HL-60 (cell line): ENCODE data around the gene CD276.

Experiments used
- DNase-seq, 2 experiments: peaks; one replicate each; pipeline ENCODE4 v3.0.0-alpha.2; 2010 to 2020; ENCODE audit warnings: low read depth in 1 of 2, low spot score in 1 of 2
- H3K27ac ChIP-seq: fragments of 250-450 bp; sonication (Bioruptor Pico); replicated peaks from 2 replicates; pipeline ENCODE4 v1.5.1; 2020; ENCODE audit warnings: mild to moderate bottlenecking, moderate library complexity
- H3K27me3 ChIP-seq: fragments of 250-450 bp; sonication (Bioruptor Pico); 2 replicates; pipeline ENCODE4 v1.5.1; 2021; ENCODE audit warnings: mild to moderate bottlenecking, moderate library complexity; ENCODE audit not compliant: insufficient read depth, poor library complexity, severe bottlenecking
- H3K4me3 ChIP-seq: replicated peaks from 2 replicates; pipeline ENCODE4 v1.5.1; 2011; ENCODE audit warnings: mild to moderate bottlenecking, control low read depth, low read length; ENCODE audit not compliant: insufficient read depth
- GABPA ChIP-seq: IDR thresholded peaks from 2 replicates; pipeline ENCODE4 v1.6.1; 2012; ENCODE audit warnings: low read depth
- POLR2AphosphoS5 ChIP-seq: IDR thresholded peaks from 2 replicates; pipeline ENCODE4 v1.6.1; 2012; ENCODE audit warnings: low read depth
- REST ChIP-seq: IDR thresholded peaks from 2 replicates; pipeline ENCODE4 v1.6.1; 2012; ENCODE audit warnings: low read depth; ENCODE audit not compliant: insufficient replicate concordance
- SPI1 ChIP-seq: IDR thresholded peaks from 2 replicates; pipeline ENCODE4 v1.6.1; 2012; ENCODE audit warnings: low read depth, mild to moderate bottlenecking, borderline replicate concordance
- TF ChIP-seq, protein P1 (sequence below): IDR thresholded peaks from one replicate; pipeline ENCODE4 v1.5.1; 2011; ENCODE audit warnings: low read length, control low read depth, inconsistent platforms; ENCODE audit not compliant: insufficient read depth

Gene CD276

DNA sequence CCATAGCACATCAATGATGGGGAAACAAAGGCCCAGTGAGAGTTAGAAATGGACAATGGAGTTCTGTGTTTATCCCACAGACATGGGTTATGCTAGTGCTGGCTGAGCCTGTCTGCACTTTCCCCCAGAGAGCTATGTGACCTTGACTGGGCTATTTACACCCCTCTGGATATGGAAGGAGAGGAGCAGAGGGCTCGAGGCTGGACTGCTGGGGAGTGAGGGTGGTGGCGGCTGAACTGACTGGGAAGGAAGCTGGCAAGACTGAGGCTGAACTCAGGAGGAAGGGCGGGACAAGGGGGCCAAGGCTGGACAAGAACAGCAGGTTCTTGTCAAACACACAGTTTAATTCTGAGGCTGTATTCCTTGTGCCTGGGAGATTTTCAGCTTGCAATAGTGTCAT lies 79.7 kb downstream of the CD276 start:
- DNase-seq = no peak
- Histone ChIP-seq H3K27ac (no peak overlapping the region), H3K4me3 (no peak overlapping the region), H3K27me3 (peaks cover 10% of the 10 kb centered on the region)
- no peak for TF ChIP-seq POLR2AphosphoS5
- TF ChIP-seq SPI1 = no peak
- TF ChIP-seq GABPA = no peak
- TF ChIP-seq, protein P1, sequence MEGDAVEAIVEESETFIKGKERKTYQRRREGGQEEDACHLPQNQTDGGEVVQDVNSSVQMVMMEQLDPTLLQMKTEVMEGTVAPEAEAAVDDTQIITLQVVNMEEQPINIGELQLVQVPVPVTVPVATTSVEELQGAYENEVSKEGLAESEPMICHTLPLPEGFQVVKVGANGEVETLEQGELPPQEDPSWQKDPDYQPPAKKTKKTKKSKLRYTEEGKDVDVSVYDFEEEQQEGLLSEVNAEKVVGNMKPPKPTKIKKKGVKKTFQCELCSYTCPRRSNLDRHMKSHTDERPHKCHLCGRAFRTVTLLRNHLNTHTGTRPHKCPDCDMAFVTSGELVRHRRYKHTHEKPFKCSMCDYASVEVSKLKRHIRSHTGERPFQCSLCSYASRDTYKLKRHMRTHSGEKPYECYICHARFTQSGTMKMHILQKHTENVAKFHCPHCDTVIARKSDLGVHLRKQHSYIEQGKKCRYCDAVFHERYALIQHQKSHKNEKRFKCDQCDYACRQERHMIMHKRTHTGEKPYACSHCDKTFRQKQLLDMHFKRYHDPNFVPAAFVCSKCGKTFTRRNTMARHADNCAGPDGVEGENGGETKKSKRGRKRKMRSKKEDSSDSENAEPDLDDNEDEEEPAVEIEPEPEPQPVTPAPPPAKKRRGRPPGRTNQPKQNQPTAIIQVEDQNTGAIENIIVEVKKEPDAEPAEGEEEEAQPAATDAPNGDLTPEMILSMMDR = no peak
- no peak for TF ChIP-seq REST
